GM12892 (cell line): ENCODE results near the gene PALLD.

Source experiments
- DNase-seq: peaks from one replicate; pipeline ENCODE4 v3.0.0; 2011; ENCODE audit not compliant: insufficient read length
- FAIRE-seq: peaks from 2 replicates; lab custom pipeline; 2011; peaks lifted over from hg19 to GRCh38; lab: Jason Lieb, UNC
- POLR2A ChIP-seq: IDR thresholded peaks from 2 replicates; pipeline ENCODE4 v1.6.1; 2011; ENCODE audit warnings: low read depth, low read length, control low read depth
- POLR2AphosphoS5 ChIP-seq: IDR thresholded peaks from 2 replicates; pipeline ENCODE4 v1.6.1; 2011; ENCODE audit warnings: low read depth, low read length, control low read depth
- TAF1 ChIP-seq: IDR thresholded peaks from 2 replicates; pipeline ENCODE4 v1.6.1; 2011; ENCODE audit warnings: low read depth, mild to moderate bottlenecking, control low read depth, low read length, borderline replicate concordance

Gene PALLD

DNA sequence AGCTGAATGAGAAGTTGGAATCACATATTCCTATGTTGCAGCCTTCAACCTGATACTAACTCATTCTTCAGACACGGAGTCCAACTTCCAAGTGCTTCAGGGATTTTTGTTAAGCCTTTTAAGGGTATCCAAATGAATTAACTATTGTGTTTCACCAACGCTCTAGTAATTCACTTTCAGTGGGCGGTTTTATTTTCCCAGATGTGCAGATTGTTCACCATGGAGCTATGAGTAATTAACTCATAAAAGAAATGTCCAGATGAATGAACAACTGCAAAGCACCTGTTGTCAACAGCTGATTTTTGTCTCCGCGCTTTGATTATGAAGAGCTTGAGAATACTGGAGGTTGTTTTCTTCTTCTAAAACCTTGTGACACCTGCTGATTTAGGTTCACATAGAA lies 325.6 kb downstream of the PALLD start:
- FAIRE-seq = no peak
- TF ChIP-seq POLR2AphosphoS5 (no peak), POLR2A (no peak), TAF1 (no peak)
- no peak for DNase-seq

GRCh38 chr4:168825975-168826374 lies 329.1 kb downstream of the PALLD start:
- DNase-seq (no peak), FAIRE-seq (no peak)
- TF ChIP-seq TAF1 = no peak

DNA sequence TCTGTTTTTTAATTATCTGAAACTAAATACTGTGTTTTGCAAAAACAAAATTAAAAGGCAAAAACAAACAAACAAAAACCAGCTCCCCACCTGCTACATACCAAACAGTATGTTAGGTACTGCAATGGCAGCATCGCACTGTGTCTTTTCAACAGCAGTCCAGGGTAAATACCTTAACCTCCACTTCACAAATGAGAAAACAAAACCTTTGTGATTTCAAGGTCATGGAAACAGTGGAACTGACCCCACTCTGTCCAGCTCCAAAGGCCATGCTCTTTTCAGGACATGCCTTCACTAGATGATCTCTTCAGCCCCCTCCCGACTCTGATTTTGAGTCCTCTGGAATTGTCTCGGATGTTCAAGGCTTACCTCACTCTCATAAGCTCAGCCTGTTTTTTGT lies 329.8 kb downstream of the PALLD start:
- FAIRE-seq (no peak), DNase-seq (no peak)
- TF ChIP-seq TAF1 (no peak), POLR2AphosphoS5 (no peak), POLR2A (no peak)

GRCh38 chr4:168830777-168831512 lies 334.1 kb downstream of the PALLD start:
- no peak for FAIRE-seq
- DNase-seq = no peak

GRCh38 chr4:168831585-168831918 lies 334.7 kb downstream of the PALLD start:
- TF ChIP-seq POLR2AphosphoS5 (no peak), TAF1 (no peak), POLR2A (no peak)
- FAIRE-seq (no peak), DNase-seq (no peak)

More at GRCh38 chr4:168830777-168831512, 334.1 kb downstream of the PALLD start:
- no peak for TF ChIP-seq TAF1
- TF ChIP-seq POLR2AphosphoS5 = no peak
- no peak for TF ChIP-seq POLR2A

DNA sequence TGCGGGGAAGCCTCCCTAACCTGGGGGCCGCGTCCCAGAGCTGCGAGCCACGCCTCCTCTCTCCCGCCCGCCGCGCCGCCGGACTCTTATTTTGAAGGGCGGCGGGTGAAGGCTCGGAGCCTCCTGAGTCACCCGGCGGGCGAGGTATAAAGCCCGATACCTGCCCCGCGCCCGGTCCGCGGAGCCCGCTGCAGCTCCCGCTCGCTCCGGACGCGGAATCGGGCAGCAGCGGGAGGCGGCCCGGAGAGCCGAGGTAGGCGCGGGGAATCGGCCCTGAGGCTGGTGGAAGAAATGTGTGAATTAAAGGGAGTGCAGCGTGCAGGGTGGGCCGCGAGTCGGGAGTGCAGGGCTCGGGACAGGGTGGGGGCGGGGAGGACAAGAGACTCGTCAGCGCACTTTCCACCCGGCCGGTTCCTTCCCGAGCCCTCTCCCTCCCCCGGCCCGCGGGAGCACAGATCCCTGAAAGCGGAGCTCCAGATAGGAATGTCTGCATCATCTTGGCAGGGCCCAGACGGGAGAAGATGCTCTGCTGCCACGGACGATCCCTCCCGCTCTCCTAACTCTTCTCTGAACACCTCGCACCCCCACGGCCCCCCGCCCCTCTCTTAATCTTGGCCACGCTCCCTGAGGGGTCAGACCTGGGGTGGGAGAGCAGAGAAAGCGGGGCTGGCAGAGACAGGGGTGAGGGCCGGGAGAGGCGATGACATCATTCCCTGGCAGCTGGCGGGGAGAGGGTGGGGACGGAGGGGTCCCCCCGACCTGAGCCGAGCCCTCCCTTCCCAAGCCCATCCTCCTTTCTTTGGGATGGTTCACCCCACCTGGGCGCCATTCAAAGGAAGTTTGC lies 335.3 kb downstream of the PALLD start:
- no peak for FAIRE-seq
- DNase-seq = peak; percentile 59
- no peak for TF ChIP-seq TAF1
- TF ChIP-seq POLR2A = no peak
- no peak for TF ChIP-seq POLR2AphosphoS5

DNA sequence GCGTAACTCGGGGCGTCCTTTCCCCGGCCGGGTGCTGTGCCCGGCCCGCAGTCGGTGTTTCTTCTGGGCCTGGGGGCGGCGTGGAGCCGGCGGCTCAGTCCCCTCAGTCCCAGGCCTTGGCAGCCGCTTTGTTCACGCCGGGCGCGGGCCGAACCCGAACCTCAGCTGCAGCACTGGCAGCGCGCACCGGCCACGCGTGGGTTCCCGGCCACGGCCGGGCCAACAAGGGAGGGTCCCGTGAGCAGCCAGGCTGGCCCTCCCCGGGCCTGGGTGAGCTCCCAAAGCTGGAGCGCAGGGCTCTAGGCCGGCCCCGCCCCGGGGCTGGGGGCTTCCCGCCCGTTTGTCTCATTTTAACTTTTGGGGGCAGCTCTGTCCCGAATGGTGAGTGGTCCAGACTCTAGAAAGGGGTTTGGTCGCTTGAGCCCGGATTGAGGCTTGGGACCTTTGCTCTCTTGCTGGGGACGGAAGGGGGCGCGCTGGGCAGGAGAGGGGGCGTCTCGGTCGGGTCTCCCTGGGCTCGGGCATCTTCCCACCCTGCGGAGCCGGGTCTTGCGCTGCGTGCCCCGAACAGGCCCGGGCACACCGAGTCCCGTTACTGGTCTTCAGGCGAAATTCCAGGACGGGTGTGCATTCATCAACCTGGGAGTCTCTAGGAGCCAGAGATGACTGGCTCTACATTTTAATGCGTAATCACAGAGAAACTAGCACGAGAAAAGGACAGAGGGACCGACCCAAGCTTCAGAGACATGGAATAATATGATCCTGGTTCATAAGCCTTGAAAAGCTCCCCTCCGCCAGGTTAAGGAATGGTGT lies 336.1 kb downstream of the PALLD start:
- TF ChIP-seq POLR2AphosphoS5 (no peak), POLR2A (no peak), TAF1 (no peak)
- FAIRE-seq = no peak
- no peak for DNase-seq

- no peak for TF ChIP-seq TAF1
- TF ChIP-seq POLR2AphosphoS5 = no peak
- TF ChIP-seq POLR2A = no peak
- DNase-seq = no peak
- FAIRE-seq = no peak
These were observed 337.0 kb downstream of the PALLD start for GRCh38 chr4:168833881-168834280.

GRCh38 chr4:168835880-168836454 lies 339.1 kb downstream of the PALLD start:
- TF ChIP-seq POLR2A = no peak
- TF ChIP-seq POLR2AphosphoS5 = no peak
- TF ChIP-seq TAF1 = no peak
- FAIRE-seq (no peak), DNase-seq (no peak)

DNA sequence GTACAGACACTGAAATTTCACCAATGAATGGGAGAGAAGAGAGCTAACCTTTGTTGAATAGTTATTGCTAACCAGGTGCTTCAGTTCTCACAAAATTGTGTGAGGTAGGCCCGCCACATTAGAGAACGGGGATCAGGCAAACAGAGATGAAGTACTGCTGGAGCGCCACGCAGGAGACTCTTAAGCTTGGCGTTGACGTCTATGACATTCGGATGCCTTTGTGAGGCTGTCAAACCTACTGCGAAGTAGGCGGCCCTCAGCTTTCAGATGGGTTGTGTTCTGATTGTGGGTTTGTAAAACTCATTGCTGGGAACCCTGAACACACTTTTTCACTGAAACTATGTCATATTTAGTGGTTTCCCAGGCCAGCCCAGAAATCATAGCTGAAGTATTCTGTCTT lies 339.6 kb downstream of the PALLD start:
- TF ChIP-seq TAF1 (no peak), POLR2A (no peak), POLR2AphosphoS5 (no peak)
- no peak for FAIRE-seq
- no peak for DNase-seq

DNA sequence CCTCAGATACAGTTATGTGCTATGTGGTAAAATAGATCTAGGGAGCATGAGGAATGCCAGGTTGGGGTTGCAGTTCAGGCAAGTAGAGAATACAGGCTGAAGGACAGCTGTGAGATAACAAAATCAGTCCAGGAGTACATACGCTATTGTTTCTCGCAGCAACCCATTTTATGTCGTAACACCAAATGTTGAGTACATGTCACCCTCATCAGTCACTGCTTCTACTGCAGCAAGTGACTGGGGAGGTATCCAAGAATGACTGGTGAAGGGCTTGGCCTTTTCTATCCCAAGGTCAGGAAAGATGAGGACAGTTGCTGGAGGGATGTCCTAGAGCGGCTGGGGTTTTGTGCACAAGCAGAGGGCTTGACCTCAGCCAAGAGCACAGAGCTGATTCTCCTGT lies 341.1 kb downstream of the PALLD start:
- DNase-seq = no peak
- no peak for FAIRE-seq
- TF ChIP-seq POLR2A = no peak
- no peak for TF ChIP-seq TAF1
- TF ChIP-seq POLR2AphosphoS5 = no peak
